Fibroblast of the aortic adventitia (primary cell): ENCODE data around the gene CHADL. TPM values are rescaled to one million over a fixed set of nuclear protein-coding genes. Genes with fewer than 3 reads are reported as not detected.
A peak's percentile ranks its signal among the peaks of the same experiment; 100 is the strongest.

Experiments
- DNase-seq: peaks from one replicate; pipeline ENCODE4 v3.0.0-alpha.2; 2010; ENCODE audit warnings: low read depth
- H3K4me3 ChIP-seq: 2 replicates; pipeline ENCODE4 v1.5.1; 2011; ENCODE audit warnings: low read depth, mild to moderate bottlenecking, control low read depth, low read length, moderate library complexity
- CTCF ChIP-seq: IDR thresholded peaks from 2 replicates; pipeline ENCODE4 v1.5.1; 2011; ENCODE audit warnings: mild to moderate bottlenecking, low read length, control low read depth, inconsistent platforms; ENCODE audit not compliant: insufficient read depth
- total RNA-seq: library from RNA; depleted of rRNA; stranded (reverse); fragments of >200 nt; gene quantifications from 2 replicates; pipeline ENCODE4 v1.2.3, GENCODE V29; 2012; ENCODE audit warnings: low replicate concordance

Gene CHADL
- total RNA-seq, 1 donor, result 0.99 TPM

GRCh38 chr22:41257696-41258095, 17.0 kb upstream of the CHADL start:
- H3K4me3 ChIP-seq, result no peak overlapping the region
- no peak for DNase-seq
- TF ChIP-seq CTCF, result no peak

DNA sequence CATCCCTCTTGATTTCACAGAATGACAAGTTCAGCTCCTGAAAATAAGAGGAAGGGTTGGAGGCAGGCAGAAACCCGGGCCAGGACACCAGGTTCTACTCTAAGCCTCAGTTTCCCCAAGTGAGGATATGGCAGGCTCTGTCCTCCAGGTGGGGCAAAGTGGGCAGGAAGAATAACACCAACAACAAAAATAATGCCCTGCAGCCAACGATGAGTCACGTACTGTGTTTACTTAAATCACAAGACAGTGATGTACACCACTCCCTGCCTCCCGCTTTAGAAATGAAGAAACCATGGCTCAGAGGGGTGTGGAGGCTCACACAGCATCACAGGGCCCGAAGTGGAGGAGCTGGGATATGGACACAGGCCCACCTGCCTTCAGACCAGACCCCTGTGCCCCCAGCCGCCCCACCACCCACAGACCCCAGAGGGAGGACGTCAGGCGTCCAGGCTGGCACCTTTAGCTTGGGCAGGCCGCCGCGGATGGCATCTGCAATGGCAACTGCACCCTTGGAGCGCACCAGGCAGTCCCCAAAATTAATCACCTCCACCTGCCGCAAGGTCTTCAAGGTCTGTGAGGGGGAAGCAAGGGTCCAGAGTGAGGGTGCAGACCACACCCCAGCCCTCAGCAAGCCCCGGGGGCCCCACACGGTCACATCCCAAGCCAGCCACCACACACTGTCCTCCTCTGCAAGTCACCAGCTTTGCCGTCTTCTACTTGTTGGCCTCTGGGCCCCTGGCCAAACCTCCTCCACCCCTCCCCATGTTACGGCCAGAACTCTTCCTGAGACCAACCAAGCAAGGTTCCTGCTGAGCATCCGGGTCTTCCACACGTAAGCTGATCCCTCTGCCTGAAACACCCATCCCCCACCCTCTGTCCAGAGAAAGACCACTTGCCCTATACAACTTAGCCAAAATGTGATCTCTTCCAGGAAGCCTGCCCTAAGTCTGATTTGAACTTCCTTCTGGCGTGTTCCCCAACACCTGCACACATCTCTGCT, 15.8 kb upstream of the CHADL start:
- peak; percentile 20 for TF ChIP-seq CTCF
- H3K4me3 ChIP-seq, result no peak overlapping the region
- peak; percentile 66 for DNase-seq

DNA sequence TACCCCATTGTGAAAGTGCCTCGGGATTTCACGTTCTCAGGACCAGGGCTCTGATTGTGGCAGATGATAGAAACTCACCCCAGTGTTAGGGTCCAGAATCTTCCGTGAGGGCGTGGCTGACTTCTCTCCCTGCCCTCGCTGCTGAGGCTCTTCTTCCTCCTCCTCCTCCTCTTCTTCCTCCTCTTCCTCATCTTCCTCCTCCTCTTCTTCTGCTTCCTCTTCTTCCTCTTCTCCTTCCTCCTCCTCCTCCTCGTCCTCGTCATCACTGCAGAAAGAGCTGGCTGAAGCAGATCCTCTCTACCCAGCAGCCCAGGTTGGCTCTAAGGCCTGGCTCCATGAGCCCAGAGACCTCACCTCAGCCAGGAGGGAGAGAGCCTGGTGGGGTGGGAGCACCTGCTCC, 13.5 kb upstream of the CHADL start:
- H3K4me3 ChIP-seq, result no peak overlapping the region
- no peak for TF ChIP-seq CTCF
- DNase-seq, result no peak

DNA sequence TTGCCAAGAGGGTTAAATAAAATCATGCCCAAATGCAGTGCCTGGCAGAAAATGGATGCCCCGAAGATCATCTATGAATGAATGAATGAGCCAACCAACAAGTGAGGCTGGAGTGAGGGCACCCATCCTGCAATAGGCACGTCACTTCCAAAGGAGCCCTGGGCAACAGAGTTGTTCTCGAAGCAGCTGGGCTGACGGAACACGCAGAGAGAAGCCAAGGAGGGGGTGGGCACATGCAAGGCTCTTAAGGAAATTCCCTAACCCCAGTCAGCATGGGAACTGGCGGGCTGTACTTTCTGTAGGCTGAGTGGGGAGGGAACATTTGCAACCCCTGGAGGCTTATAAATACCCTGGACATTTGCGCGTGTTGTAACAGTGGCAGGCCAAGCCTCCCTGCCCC, 11.6 kb upstream of the CHADL start:
- no peak for TF ChIP-seq CTCF
- DNase-seq, result no peak
- no peak overlapping the region for H3K4me3 ChIP-seq

DNA sequence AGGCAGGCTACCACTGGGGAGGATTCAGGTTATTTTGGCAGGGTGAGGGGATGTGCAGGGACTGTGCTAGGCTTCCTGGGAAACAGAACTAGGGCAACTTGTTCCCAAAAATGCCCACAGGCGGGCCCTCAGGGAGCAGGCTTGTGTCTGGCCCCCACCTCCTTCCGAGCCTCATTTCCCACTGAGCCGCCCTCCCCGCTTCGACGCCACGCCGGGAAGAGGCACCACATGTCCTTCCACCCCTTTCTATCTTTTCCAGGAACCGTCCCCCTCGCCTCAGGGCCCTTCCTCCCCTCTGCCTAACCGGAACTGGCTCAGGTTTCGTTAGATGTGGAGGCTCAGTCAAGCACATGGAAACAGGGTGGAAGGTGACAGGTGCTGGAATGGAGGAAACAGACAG, 9.4 kb upstream of the CHADL start:
- DNase-seq, result no peak
- no peak overlapping the region for H3K4me3 ChIP-seq
- no peak for TF ChIP-seq CTCF

DNA sequence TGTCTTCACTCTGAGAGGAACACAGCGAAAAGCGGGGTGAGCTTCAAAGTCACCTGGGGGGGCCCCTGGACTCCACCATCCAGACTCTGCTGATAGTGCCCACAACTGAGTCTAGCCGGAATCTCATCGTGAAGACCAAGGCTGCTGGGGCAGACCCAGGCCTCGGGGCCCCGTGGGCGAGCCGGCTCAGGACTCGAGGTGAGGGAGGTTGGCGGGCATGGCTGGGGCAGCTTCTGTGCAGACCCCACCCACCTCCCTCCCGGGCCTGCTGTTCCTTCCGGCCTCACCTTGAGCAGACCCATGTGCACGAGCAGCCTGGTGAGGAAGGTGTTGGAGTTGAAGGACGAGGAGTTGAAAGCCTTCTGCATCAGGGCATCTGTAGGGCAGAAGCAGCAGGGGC, 8.7 kb upstream of the CHADL start:
- no peak overlapping the region for H3K4me3 ChIP-seq
- DNase-seq, result no peak
- TF ChIP-seq CTCF, result no peak
